ENCODE results near the gene TRIO.

- TF ChIP-seq MAX (IDR thresholded peaks at IDR 0.05; ENCODE audit: low read depth) (no peak), NRF1 (IDR thresholded peaks at IDR 0.05; ENCODE audit: low read depth, low read length) (no peak), ELF1 (IDR thresholded peaks at IDR 0.05) (no peak), TAF1 (IDR thresholded peaks at IDR 0.05; ENCODE audit: borderline replicate concordance, low read depth, low read length) (no peak)
- TF ChIP-seq, protein P1, sequence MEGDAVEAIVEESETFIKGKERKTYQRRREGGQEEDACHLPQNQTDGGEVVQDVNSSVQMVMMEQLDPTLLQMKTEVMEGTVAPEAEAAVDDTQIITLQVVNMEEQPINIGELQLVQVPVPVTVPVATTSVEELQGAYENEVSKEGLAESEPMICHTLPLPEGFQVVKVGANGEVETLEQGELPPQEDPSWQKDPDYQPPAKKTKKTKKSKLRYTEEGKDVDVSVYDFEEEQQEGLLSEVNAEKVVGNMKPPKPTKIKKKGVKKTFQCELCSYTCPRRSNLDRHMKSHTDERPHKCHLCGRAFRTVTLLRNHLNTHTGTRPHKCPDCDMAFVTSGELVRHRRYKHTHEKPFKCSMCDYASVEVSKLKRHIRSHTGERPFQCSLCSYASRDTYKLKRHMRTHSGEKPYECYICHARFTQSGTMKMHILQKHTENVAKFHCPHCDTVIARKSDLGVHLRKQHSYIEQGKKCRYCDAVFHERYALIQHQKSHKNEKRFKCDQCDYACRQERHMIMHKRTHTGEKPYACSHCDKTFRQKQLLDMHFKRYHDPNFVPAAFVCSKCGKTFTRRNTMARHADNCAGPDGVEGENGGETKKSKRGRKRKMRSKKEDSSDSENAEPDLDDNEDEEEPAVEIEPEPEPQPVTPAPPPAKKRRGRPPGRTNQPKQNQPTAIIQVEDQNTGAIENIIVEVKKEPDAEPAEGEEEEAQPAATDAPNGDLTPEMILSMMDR (IDR thresholded peaks at IDR 0.05): no peak
- TF ChIP-seq, protein P2, sequence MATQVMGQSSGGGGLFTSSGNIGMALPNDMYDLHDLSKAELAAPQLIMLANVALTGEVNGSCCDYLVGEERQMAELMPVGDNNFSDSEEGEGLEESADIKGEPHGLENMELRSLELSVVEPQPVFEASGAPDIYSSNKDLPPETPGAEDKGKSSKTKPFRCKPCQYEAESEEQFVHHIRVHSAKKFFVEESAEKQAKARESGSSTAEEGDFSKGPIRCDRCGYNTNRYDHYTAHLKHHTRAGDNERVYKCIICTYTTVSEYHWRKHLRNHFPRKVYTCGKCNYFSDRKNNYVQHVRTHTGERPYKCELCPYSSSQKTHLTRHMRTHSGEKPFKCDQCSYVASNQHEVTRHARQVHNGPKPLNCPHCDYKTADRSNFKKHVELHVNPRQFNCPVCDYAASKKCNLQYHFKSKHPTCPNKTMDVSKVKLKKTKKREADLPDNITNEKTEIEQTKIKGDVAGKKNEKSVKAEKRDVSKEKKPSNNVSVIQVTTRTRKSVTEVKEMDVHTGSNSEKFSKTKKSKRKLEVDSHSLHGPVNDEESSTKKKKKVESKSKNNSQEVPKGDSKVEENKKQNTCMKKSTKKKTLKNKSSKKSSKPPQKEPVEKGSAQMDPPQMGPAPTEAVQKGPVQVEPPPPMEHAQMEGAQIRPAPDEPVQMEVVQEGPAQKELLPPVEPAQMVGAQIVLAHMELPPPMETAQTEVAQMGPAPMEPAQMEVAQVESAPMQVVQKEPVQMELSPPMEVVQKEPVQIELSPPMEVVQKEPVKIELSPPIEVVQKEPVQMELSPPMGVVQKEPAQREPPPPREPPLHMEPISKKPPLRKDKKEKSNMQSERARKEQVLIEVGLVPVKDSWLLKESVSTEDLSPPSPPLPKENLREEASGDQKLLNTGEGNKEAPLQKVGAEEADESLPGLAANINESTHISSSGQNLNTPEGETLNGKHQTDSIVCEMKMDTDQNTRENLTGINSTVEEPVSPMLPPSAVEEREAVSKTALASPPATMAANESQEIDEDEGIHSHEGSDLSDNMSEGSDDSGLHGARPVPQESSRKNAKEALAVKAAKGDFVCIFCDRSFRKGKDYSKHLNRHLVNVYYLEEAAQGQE (IDR thresholded peaks at IDR 0.05; ENCODE audit: low read depth, low read length): no peak
- TF ChIP-seq, protein P3, sequence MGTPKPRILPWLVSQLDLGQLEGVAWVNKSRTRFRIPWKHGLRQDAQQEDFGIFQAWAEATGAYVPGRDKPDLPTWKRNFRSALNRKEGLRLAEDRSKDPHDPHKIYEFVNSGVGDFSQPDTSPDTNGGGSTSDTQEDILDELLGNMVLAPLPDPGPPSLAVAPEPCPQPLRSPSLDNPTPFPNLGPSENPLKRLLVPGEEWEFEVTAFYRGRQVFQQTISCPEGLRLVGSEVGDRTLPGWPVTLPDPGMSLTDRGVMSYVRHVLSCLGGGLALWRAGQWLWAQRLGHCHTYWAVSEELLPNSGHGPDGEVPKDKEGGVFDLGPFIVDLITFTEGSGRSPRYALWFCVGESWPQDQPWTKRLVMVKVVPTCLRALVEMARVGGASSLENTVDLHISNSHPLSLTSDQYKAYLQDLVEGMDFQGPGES (IDR thresholded peaks at IDR 0.05; ENCODE audit: low read depth, low read length): no peak
These were observed 41.6 kb downstream of the TRIO start for GRCh38 chr5:14184725-14185124.
